OCI-LY1 (cell line): ENCODE measurements around the gene MGAT4B.

ENCODE experiments used
- H2AFZ ChIP-seq: fragments of 200-600 bp; sonication (generic), shearing (Covaris generic); 2 replicates; pipeline ENCODE4 v1.6.0; 2014; ENCODE audit warnings: antibody characterized with exemption, mild to moderate bottlenecking, low read length
- H3F3A ChIP-seq: fragments of 200-600 bp; sonication (generic), shearing (Covaris generic); 2 replicates; pipeline ENCODE4 v1.6.0; 2014; ENCODE audit warnings: mild to moderate bottlenecking, antibody characterized with exemption, low read length, moderate library complexity; ENCODE audit not compliant: insufficient read depth
- H3K27ac ChIP-seq: fragments of 200-600 bp; sonication (generic); 2 replicates; pipeline ENCODE4 v1.5.1; 2014; ENCODE audit warnings: low read length, mixed run types, mild to moderate bottlenecking, low read depth; ENCODE audit not compliant: poor library complexity, severe bottlenecking
- H3K27me3 ChIP-seq: fragments of 200-600 bp; sonication (generic); 2 replicates; pipeline ENCODE4 v1.6.0; 2014; ENCODE audit warnings: antibody characterized with exemption, mild to moderate bottlenecking, low read length, moderate library complexity; ENCODE audit not compliant: insufficient read depth
- H3K36me3 ChIP-seq: fragments of 200-600 bp; sonication (generic); 2 replicates; pipeline ENCODE4 v1.6.1; 2014; ENCODE audit warnings: mild to moderate bottlenecking, antibody characterized with exemption, low read length, moderate library complexity, mixed read lengths; ENCODE audit not compliant: insufficient read depth
- H3K4me1 ChIP-seq: fragments of 200-600 bp; sonication (generic); 2 replicates; pipeline ENCODE4 v1.5.1; 2014; ENCODE audit warnings: mild to moderate bottlenecking, low read length, moderate library complexity; ENCODE audit not compliant: insufficient read depth, severe bottlenecking
- H3K4me2 ChIP-seq: fragments of 200-600 bp; sonication (generic), shearing (Covaris generic); 2 replicates; pipeline ENCODE4 v1.6.1; 2014; ENCODE audit warnings: low read length
- H3K4me3 ChIP-seq: fragments of 200-600 bp; sonication (generic); 2 replicates; pipeline ENCODE4 v1.5.1; 2014; ENCODE audit warnings: low read length, low read depth, mild to moderate bottlenecking, mixed read lengths; ENCODE audit not compliant: poor library complexity, severe bottlenecking
- H3K79me2 ChIP-seq: fragments of 200-600 bp; shearing (Covaris generic); 2 replicates; pipeline ENCODE4 v1.6.1; 2016; ENCODE audit warnings: mixed run types, low read length, mixed read lengths; ENCODE audit not compliant: insufficient read depth
- H3K9ac ChIP-seq: fragments of 200-600 bp; sonication (generic), shearing (Covaris generic); 2 replicates; pipeline ENCODE4 v1.6.1; 2014; ENCODE audit warnings: mild to moderate bottlenecking, low read length, mixed read lengths
- H3K9me2 ChIP-seq: fragments of 200-600 bp; sonication (generic), shearing (Covaris generic); 2 replicates; pipeline ENCODE4 v1.6.1; 2014; ENCODE audit warnings: low read depth, mild to moderate bottlenecking, low read length, mixed read lengths
- H3K9me3 ChIP-seq: fragments of 200-600 bp; shearing (Covaris generic); 2 replicates; pipeline ENCODE4 v1.6.1; 2014; ENCODE audit warnings: low read length, mixed read lengths
- H4K20me1 ChIP-seq: fragments of 200-600 bp; sonication (generic), shearing (Covaris generic); 2 replicates; pipeline ENCODE4 v1.6.0; 2016; ENCODE audit warnings: mild to moderate bottlenecking, low read length; ENCODE audit not compliant: insufficient read depth
- EZH2 ChIP-seq: fragments of 200-600 bp; sonication (generic), shearing (Covaris generic); IDR thresholded peaks from 2 replicates; pipeline ENCODE4 v1.8.0; 2017; ENCODE audit warnings: borderline replicate concordance, mixed run types, mild to moderate bottlenecking, antibody characterized with exemption, low read length, moderate library complexity, mixed read lengths
- TF ChIP-seq, protein P1 (sequence below): fragments of 200-600 bp; sonication (generic), shearing (Covaris generic); IDR thresholded peaks from 2 replicates; pipeline ENCODE4 v1.5.1; 2017; ENCODE audit warnings: mild to moderate bottlenecking, antibody characterized with exemption, low read length, moderate library complexity, mixed read lengths

The MGAT4B gene

DNA sequence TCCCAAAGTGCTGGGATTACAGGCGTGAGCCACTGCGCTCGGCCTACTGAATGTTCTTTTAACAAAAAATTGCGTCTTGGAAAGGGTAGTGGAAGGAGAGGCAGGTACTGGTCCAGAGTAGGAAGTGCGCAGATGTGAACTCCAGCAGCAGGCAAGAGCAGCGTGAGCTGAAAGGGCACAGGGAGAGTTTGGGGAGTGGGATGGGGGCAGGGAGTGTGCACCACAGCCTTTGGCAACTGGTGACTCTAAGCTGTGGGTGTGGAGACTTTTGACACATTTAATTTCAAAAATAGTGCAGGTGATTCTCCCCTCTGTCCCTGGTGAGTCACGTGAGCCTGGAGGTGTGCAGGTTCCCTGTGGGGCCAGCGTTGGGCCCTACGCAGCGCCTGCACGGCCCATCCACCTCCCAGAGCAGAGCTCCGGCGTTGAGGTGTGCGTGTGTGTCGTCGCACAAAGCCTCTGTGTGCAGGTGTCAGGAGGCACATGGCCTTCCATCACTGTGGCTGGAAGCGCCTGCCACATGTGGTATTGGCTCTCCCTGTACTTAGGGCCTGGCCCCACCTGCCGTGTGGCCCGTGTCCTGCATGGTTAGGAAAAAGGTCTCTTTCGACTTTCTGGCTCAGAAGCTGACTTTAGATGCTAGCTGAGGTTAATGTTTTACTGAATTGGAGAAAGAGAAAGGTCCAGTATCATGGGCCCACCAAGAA, 25.5 kb upstream of the MGAT4B start:
- Histone ChIP-seq H3K79me2 (no peaks in the 10 kb centered on the region), H2AFZ (no peak overlapping the region), H3K4me1 (no peaks in the 10 kb centered on the region), H3K9ac (no peak overlapping the region), H3K27me3 (no peaks in the 10 kb centered on the region), H3K4me2 (no peak overlapping the region), H3K9me3 (no peaks in the 10 kb centered on the region), H3K4me3 (no peak overlapping the region), H3K27ac (no peak overlapping the region), H4K20me1 (no peaks in the 10 kb centered on the region), H3F3A (no peaks in the 10 kb centered on the region), H3K9me2 (no peaks in the 10 kb centered on the region), H3K36me3 (peaks cover 85% of the 10 kb centered on the region)
- TF ChIP-seq, protein P1, sequence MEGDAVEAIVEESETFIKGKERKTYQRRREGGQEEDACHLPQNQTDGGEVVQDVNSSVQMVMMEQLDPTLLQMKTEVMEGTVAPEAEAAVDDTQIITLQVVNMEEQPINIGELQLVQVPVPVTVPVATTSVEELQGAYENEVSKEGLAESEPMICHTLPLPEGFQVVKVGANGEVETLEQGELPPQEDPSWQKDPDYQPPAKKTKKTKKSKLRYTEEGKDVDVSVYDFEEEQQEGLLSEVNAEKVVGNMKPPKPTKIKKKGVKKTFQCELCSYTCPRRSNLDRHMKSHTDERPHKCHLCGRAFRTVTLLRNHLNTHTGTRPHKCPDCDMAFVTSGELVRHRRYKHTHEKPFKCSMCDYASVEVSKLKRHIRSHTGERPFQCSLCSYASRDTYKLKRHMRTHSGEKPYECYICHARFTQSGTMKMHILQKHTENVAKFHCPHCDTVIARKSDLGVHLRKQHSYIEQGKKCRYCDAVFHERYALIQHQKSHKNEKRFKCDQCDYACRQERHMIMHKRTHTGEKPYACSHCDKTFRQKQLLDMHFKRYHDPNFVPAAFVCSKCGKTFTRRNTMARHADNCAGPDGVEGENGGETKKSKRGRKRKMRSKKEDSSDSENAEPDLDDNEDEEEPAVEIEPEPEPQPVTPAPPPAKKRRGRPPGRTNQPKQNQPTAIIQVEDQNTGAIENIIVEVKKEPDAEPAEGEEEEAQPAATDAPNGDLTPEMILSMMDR: no peak
- no peak for TF ChIP-seq EZH2

DNA sequence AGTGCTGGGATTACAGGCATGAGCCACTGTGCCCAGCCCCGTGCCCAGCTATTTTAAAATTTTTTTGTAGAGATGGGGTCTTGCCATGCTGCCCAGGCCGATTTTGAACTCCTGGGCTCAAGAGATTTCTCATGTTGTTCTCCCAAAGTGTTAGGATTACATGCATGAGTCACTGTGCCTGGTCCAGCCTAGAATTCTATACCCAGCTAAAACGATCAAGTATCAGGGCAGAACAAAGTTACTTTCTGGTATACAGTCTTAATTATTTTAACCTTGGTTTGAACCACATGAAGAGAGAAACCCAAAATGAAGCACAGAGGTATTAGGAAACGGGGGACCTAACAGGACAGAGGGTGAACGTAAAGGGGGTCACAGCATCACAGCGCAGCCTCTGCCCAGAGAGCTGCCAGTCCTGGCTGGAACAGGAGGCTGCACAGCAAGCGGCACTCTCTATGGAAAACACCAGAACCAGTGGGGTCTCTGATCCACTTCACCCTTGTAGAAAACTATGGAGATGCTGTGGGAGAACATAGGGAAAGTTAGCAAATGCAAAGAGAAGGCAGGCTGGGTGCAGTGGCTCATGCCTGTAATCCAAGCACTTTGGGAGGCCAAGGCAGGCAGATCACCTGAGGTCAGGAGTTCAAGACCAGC, 24.3 kb upstream of the MGAT4B start:
- Histone ChIP-seq H3K27ac (no peak overlapping the region), H3K27me3 (no peaks in the 10 kb centered on the region), H3K4me1 (no peaks in the 10 kb centered on the region), H3K9me2 (no peaks in the 10 kb centered on the region), H3K4me3 (no peak overlapping the region), H3K9me3 (no peaks in the 10 kb centered on the region), H3K36me3 (peaks cover 85% of the 10 kb centered on the region), H3F3A (no peaks in the 10 kb centered on the region), H3K9ac (no peak overlapping the region), H2AFZ (no peak overlapping the region), H3K4me2 (no peak overlapping the region), H3K79me2 (no peaks in the 10 kb centered on the region), H4K20me1 (no peaks in the 10 kb centered on the region)
- TF ChIP-seq, protein P1: no peak
- TF ChIP-seq EZH2: no peak

DNA sequence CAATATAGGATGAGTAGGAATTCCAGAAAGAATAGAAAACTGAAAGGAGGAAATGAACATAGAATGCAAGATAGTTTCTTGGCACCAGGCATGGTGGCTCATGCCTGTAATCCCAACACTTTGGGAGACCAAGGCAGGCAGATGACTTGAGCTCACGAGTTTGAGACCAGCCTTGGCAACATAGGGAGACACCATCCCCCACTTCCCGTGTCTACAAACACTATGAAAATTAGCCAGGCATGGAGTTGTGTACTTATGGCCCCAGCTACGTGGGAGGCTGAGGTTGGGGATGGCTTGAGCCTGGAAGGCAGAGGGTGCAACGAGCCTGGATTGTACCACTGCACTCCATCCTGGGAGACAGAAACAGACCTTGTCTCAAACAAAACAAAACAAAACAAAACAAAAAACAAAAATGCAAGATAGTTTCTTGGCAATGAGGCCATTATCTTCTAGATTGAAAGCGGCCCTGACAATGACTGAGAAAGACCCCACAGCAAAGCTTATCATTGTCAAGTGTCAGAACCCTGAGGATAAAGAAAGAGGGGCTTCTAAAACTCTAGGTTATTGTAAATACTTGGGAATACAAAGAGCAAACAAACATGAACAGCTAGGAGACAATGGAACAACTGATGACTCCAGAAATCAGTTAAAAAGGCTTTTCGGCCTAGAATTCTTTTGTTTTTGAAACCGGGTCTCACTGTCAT, 23.2 kb upstream of the MGAT4B start:
- no peak overlapping the region for H3K4me3 ChIP-seq
- H2AFZ ChIP-seq: no peak overlapping the region
- no peaks in the 10 kb centered on the region for H3K9me3 ChIP-seq
- H3K27ac ChIP-seq: no peak overlapping the region
- H3K79me2 ChIP-seq: no peaks in the 10 kb centered on the region
- H3K27me3 ChIP-seq: no peaks in the 10 kb centered on the region
- H3K4me2 ChIP-seq: no peak overlapping the region
- no peaks in the 10 kb centered on the region for H4K20me1 ChIP-seq
- H3K9ac ChIP-seq: no peak overlapping the region
- no peaks in the 10 kb centered on the region for H3K4me1 ChIP-seq
- peaks cover 91% of the 10 kb centered on the region for H3K36me3 ChIP-seq
- H3F3A ChIP-seq: no peaks in the 10 kb centered on the region
- no peaks in the 10 kb centered on the region for H3K9me2 ChIP-seq
- TF ChIP-seq EZH2: no peak
- TF ChIP-seq, protein P1: no peak
